ENCODE data around the gene SDK2. TPM values are rescaled to one million over a fixed set of nuclear protein-coding genes. Genes with fewer than 3 reads are reported as not detected.

The SDK2 gene
- polyA plus RNA-seq, 3 donors, result 0.01 TPM; not detected in 2

- Histone ChIP-seq H3K36me3 (replicated peaks in 1 of 2; ENCODE audit: control insufficient read depth in 1 of 2, insufficient read depth in 2 of 2, low read length in 2 of 2) (no peaks in the 10 kb centered on the region), H3K4me1 (ENCODE audit: control insufficient read depth in 1 of 2, insufficient read depth in 2 of 2, low read length in 2 of 2) (no peaks in the 10 kb centered on the region), H3K27me3 (ENCODE audit: control insufficient read depth in 2 of 2, insufficient read depth in 2 of 2, low read length in 2 of 2) (no peaks in the 10 kb centered on the region), H3K9me3 (replicated peaks in 1 of 2; ENCODE audit: control insufficient read depth in 1 of 2, insufficient read depth in 1 of 2, low read length in 2 of 2) (no peaks in the 10 kb centered on the region), H3K4me2 (replicated peaks; ENCODE audit: extremely low read depth, low read length, poor library complexity, severe bottlenecking) (no peak overlapping the region), H3K9ac (ENCODE audit: insufficient read depth, low read length, poor library complexity, severe bottlenecking) (no peak overlapping the region), H3K4me3 (replicated peaks in 1 of 3; ENCODE audit: low read depth in 2 of 3, low read length in 3 of 3) (no peak overlapping the region), H3K79me2 (ENCODE audit: insufficient read depth, low read length) (no peaks in the 10 kb centered on the region), H3K27ac (ENCODE audit: low read depth in 1 of 2, low read length in 2 of 2) (no peak overlapping the region), H4K20me1 (ENCODE audit: insufficient read depth, low read length) (no peaks in the 10 kb centered on the region), H2AFZ (ENCODE audit: insufficient read depth, low read depth, low read length, poor library complexity, severe bottlenecking) (no peak overlapping the region)
- peaks cover 0 to 4% (median 0%) of the 10 kb centered on the region in 3 donors for H3K27me3 Mint-ChIP-seq (ENCODE audit: low read depth in 3 of 3)
- TF ChIP-seq CTCF (IDR thresholded peaks at IDR 0.05), result no peak
- H3K9me3 Mint-ChIP-seq, result peaks cover 0 to 1% (median 0%) of the 10 kb centered on the region in 7 donors
- 79% methylated on average over 16 of the region's 19 CpGs for WGBS (ENCODE audit: insufficient coverage)
- H3K4me3 Mint-ChIP-seq, result no peak overlapping the region
- peak overlapping the region in 1 of 7 donors; percentile 26 for H3K27ac Mint-ChIP-seq
- intact Hi-C loops (cut with micrococcal nuclease), result loop anchor here in 1 of 2 donors (10.0 kb wide), 1 partner anchor 324 kb away; no protein-coding TSS in a partner anchor
- peak in 2 of 3 donors; percentile 7 to 23 for DNase-seq
- no peaks in the 10 kb centered on the region for H3K36me3 Mint-ChIP-seq
- no peaks in the 10 kb centered on the region for H3K4me1 Mint-ChIP-seq
Observed at GRCh38 chr17:73630965-73631595, 13.2 kb downstream of the SDK2 start.

- no peak overlapping the region for H3K27ac ChIP-seq (ENCODE audit: low read depth in 1 of 2, low read length in 2 of 2)
- H3K9me3 Mint-ChIP-seq, result peaks cover 0 to 1% (median 0%) of the 10 kb centered on the region in 7 donors
- 95% methylated on average over 4 of the region's 6 CpGs for WGBS (ENCODE audit: insufficient coverage)
- no peak for TF ChIP-seq CTCF (IDR thresholded peaks at IDR 0.05)
- peak overlapping the region in 1 of 7 donors; percentile 26 for H3K27ac Mint-ChIP-seq
- H3K4me1 ChIP-seq (ENCODE audit: control insufficient read depth in 1 of 2, insufficient read depth in 2 of 2, low read length in 2 of 2), result no peaks in the 10 kb centered on the region
- H3K36me3 Mint-ChIP-seq, result no peaks in the 10 kb centered on the region
- intact Hi-C loops (cut with micrococcal nuclease), result loop anchor here in 1 of 2 donors (10.0 kb wide), 1 partner anchor 324 kb away; no protein-coding TSS in a partner anchor
- H3K79me2 ChIP-seq (ENCODE audit: insufficient read depth, low read length), result no peaks in the 10 kb centered on the region
- no peaks in the 10 kb centered on the region for H3K36me3 ChIP-seq (replicated peaks in 1 of 2; ENCODE audit: control insufficient read depth in 1 of 2, insufficient read depth in 2 of 2, low read length in 2 of 2)
- H3K4me3 Mint-ChIP-seq, result no peak overlapping the region
- no peaks in the 10 kb centered on the region for H3K4me1 Mint-ChIP-seq
- H3K9me3 ChIP-seq (replicated peaks in 1 of 2; ENCODE audit: control insufficient read depth in 1 of 2, insufficient read depth in 1 of 2, low read length in 2 of 2), result no peaks in the 10 kb centered on the region
- DNase-seq, result no peak
- H2AFZ ChIP-seq (ENCODE audit: insufficient read depth, low read depth, low read length, poor library complexity, severe bottlenecking), result no peak overlapping the region
- H4K20me1 ChIP-seq (ENCODE audit: insufficient read depth, low read length), result no peaks in the 10 kb centered on the region
- no peak overlapping the region for H3K4me3 ChIP-seq (replicated peaks in 1 of 3; ENCODE audit: low read depth in 2 of 3, low read length in 3 of 3)
- no peak overlapping the region for H3K9ac ChIP-seq (ENCODE audit: insufficient read depth, low read length, poor library complexity, severe bottlenecking)
- H3K27me3 ChIP-seq (ENCODE audit: control insufficient read depth in 2 of 2, insufficient read depth in 2 of 2, low read length in 2 of 2), result no peaks in the 10 kb centered on the region
- no peak overlapping the region for H3K4me2 ChIP-seq (replicated peaks; ENCODE audit: extremely low read depth, low read length, poor library complexity, severe bottlenecking)
- peaks cover 0 to 4% (median 0%) of the 10 kb centered on the region in 3 donors for H3K27me3 Mint-ChIP-seq (ENCODE audit: low read depth in 3 of 3)
Observed at GRCh38 chr17:73630531-73630930, 13.7 kb downstream of the SDK2 start.
